ENCODE measurements around the gene RBX1.
A peak's percentile ranks its signal among the peaks of the same experiment; 100 is the strongest.

Gene RBX1

GRCh38 chr22:41022470-41023298 lies 71.5 kb downstream of the RBX1 start:
- peak; percentile 89 for DNase-seq (ENCODE audit: low spot score)
